Esophagus squamous epithelium (tissue), 5 donors: ENCODE data around the gene FAM120B. TPM values are rescaled to one million over a fixed set of nuclear protein-coding genes. Genes with fewer than 3 reads are reported as not detected.

ENCODE experiments used
- DNase-seq: peaks from one replicate; lab custom pipeline; 2025; lab: John Stamatoyannopoulos, UW
- H3K27ac ChIP-seq, 4 donors: fragments of 200-600 bp; sonication (generic); one replicate each; pipeline ENCODE4 v1.5.1; 2016 to 2019; ENCODE audit warnings: mild to moderate bottlenecking in 1 of 4
- H3K27me3 ChIP-seq, 4 donors: fragments of 200-600 bp; sonication (generic); 1 replicate in 3 of 4; 2 replicates in 1 of 4; pipeline versions ENCODE4 v1.5.1 to v1.6.0; 2017 to 2021; ENCODE audit warnings: antibody characterized with exemption in 1 of 4
- H3K36me3 ChIP-seq, 3 donors: fragments of 200-600 bp; sonication (generic); one replicate each; pipeline ENCODE4 v1.5.1; 2016 to 2019
- H3K4me1 ChIP-seq, 3 donors: fragments of 200-600 bp; sonication (generic); one replicate each; pipeline ENCODE4 v1.5.1; 2017 to 2019
- H3K4me3 ChIP-seq, 4 donors: fragments of 200-600 bp; sonication (generic); 1 replicate in 3 of 4; 2 replicates in 1 of 4; pipeline ENCODE4 v1.5.1; 2016 to 2019; ENCODE audit warnings: mild to moderate bottlenecking in 2 of 4, moderate library complexity in 1 of 4
- H3K9me3 ChIP-seq, 3 donors: fragments of 200-600 bp; sonication (generic); one replicate each; pipeline ENCODE4 v1.5.1; 2016 to 2019
- POLR2A ChIP-seq, 4 donors: fragments of 450-650 bp; IDR thresholded peaks; one replicate each; pipeline ENCODE4 v1.6.1; 2017; ENCODE audit warnings: antibody characterized with exemption in 4 of 4, mild to moderate bottlenecking in 4 of 4, moderate library complexity in 3 of 4
- WGBS, 2 donors: methylation state at CpG; one replicate each; pipeline ENCODE4 v1.1.5; 2018; 5-methylcytosine and 5-hydroxymethylcytosine counted together
- intact Hi-C: fragments of 100-400 bp; cut with DNase I; formaldehyde crosslinking; loops from one replicate; pipeline ENCODE4 v1.15.0; 2022
- total RNA-seq, 4 donors: library from RNA; depleted of rRNA; stranded (reverse); fragments of >200 nt; gene quantifications; one replicate each; pipeline ENCODE4 v1.1.0, GENCODE V29; 2016
- TF ChIP-seq, protein P1 (sequence below), 6 experiments: fragments of 450-650 bp in 4 of 6; fragments of 200-600 bp in 2 of 6; sonication (generic) in 2 of 6; IDR thresholded peaks; one replicate each; pipeline ENCODE4 v1.5.1; 2016 to 2019; ENCODE audit warnings: antibody characterized with exemption in 6 of 6, mild to moderate bottlenecking in 4 of 6, moderate library complexity in 4 of 6
- donor health status: DM: yes; HTN: yes; CAD: no.

Gene FAM120B
- total RNA-seq, 4 donors from 2014 or later: 8.4 to 25.6 (median 12.9) TPM

DNA sequence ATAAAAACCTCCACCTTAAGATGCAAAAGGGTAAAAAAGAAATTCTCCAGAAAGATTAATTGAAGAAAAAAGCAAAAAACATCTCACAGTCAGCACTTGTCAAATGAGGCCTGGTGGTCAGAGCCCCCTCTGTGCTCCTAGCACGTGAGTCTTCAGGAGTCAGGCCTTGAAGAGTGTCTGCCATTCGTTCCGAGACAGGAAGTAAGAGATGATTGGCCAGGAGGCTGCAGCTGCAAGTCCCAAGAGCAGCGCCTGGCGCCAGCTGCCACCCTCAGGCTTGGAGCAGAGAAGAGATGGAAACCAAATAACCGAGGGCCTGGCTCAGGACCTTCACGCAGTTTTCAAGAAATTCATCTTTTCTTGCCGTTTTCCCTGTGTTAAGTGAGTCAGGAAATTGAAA is 65.0 kb downstream of the FAM120B start:
- H3K4me1 ChIP-seq: peaks cover 0 to 8% (median 0%) of the 10 kb centered on the region in 3 donors
- no peak overlapping the region for H3K4me3 ChIP-seq
- DNase-seq: no peak
- H3K27me3 ChIP-seq: no peaks in the 10 kb centered on the region
- H3K9me3 ChIP-seq: no peaks in the 10 kb centered on the region
- 77 to 89% methylated on average over 8 of the region's 8 CpGs for WGBS, 2 donors
- peaks cover 0 to 76% (median 0%) of the 10 kb centered on the region in 3 donors for H3K36me3 ChIP-seq
- no peak overlapping the region for H3K27ac ChIP-seq
- intact Hi-C loops: no loop called here
- TF ChIP-seq, protein P1, sequence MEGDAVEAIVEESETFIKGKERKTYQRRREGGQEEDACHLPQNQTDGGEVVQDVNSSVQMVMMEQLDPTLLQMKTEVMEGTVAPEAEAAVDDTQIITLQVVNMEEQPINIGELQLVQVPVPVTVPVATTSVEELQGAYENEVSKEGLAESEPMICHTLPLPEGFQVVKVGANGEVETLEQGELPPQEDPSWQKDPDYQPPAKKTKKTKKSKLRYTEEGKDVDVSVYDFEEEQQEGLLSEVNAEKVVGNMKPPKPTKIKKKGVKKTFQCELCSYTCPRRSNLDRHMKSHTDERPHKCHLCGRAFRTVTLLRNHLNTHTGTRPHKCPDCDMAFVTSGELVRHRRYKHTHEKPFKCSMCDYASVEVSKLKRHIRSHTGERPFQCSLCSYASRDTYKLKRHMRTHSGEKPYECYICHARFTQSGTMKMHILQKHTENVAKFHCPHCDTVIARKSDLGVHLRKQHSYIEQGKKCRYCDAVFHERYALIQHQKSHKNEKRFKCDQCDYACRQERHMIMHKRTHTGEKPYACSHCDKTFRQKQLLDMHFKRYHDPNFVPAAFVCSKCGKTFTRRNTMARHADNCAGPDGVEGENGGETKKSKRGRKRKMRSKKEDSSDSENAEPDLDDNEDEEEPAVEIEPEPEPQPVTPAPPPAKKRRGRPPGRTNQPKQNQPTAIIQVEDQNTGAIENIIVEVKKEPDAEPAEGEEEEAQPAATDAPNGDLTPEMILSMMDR (IDR thresholded peaks at IDR 0.05): no peak
- no peak for TF ChIP-seq POLR2A (IDR thresholded peaks at IDR 0.05)

GRCh38 chr6:170372380-170373325 is 66.1 kb downstream of the FAM120B start:
- no peak for DNase-seq
- intact Hi-C loops: no loop called here
- peaks cover 0 to 5% (median 0%) of the 10 kb centered on the region in 3 donors for H3K4me1 ChIP-seq
- peaks cover 0 to 76% (median 0%) of the 10 kb centered on the region in 3 donors for H3K36me3 ChIP-seq
- no peak overlapping the region for H3K27ac ChIP-seq
- H3K9me3 ChIP-seq: no peaks in the 10 kb centered on the region
- no peaks in the 10 kb centered on the region for H3K27me3 ChIP-seq
- no peak overlapping the region for H3K4me3 ChIP-seq
- TF ChIP-seq, protein P1 (IDR thresholded peaks at IDR 0.05): no peak
- no peak for TF ChIP-seq POLR2A (IDR thresholded peaks at IDR 0.05)
- 95 to 96% methylated on average over 11 of the region's 11 CpGs for WGBS, 2 donors

- H3K9me3 ChIP-seq: no peaks in the 10 kb centered on the region
- H3K4me3 ChIP-seq: no peak overlapping the region
- DNase-seq: no peak
- 72 to 76% methylated on average over 10 to 11 of the region's 11 CpGs for WGBS, 2 donors
- intact Hi-C loops: no loop called here
- H3K36me3 ChIP-seq: peaks cover 0 to 54% (median 0%) of the 10 kb centered on the region in 3 donors
- TF ChIP-seq, protein P1 (IDR thresholded peaks at IDR 0.05): no peak
- TF ChIP-seq POLR2A (IDR thresholded peaks at IDR 0.05): no peak
- no peak overlapping the region for H3K27ac ChIP-seq
- no peaks in the 10 kb centered on the region for H3K27me3 ChIP-seq
- peaks cover 0 to 5% (median 0%) of the 10 kb centered on the region in 3 donors for H3K4me1 ChIP-seq
These were observed 68.2 kb downstream of the FAM120B start for GRCh38 chr6:170374571-170375444.

DNA sequence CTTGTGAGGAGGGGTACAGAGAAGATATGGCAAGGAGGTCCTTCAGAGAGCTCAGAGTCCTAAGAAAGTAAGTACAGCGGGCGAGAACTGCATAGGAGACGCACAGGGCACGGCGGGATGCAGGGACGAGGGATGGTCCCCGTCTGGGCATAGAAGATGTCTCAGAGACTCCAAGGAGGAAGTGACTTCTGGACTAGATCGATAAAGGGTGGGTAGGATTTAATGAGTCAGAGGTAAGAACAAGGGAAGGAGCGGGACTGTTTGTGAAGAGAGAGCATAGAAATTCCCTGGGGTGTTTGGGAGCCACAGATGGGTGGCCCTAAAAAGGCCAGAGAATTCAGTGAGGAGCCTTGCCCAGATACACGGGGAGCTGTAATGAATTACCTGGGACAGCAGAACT is 69.1 kb downstream of the FAM120B start:
- no peak for TF ChIP-seq POLR2A (IDR thresholded peaks at IDR 0.05)
- TF ChIP-seq, protein P1 (IDR thresholded peaks at IDR 0.05): no peak
- DNase-seq: no peak
- H3K27ac ChIP-seq: no peak overlapping the region
- no peaks in the 10 kb centered on the region for H3K27me3 ChIP-seq
- intact Hi-C loops: no loop called here
- WGBS, 2 donors: 83 to 89% methylated on average over 10 of the region's 10 CpGs
- H3K36me3 ChIP-seq: peaks cover 0 to 46% (median 0%) of the 10 kb centered on the region in 3 donors
- H3K9me3 ChIP-seq: no peaks in the 10 kb centered on the region
- no peak overlapping the region for H3K4me3 ChIP-seq
- H3K4me1 ChIP-seq: peaks cover 0 to 5% (median 0%) of the 10 kb centered on the region in 3 donors
